ENCODE data around the gene ZNF100. TPM values are rescaled to one million over a fixed set of nuclear protein-coding genes. Genes with fewer than 3 reads are reported as not detected.
"Not testable (repeated sequence)": the region's sequence is repeated elsewhere in the genome, so short reads cannot be mapped to it uniquely, and the experiment has no call there.

Gene ZNF100
- polyA plus RNA-seq, 1 of the 3 experiments (the other 2 are of a cell fraction) = 1.1 TPM

GRCh38 chr19:21748088-21748487 lies 19.3 kb downstream of the ZNF100 start (continued):
- TF ChIP-seq MXI1 (IDR thresholded peaks at IDR 0.05; ENCODE audit: low read depth, low read length) (no peak), SIN3A (IDR thresholded peaks at IDR 0.05; ENCODE audit: borderline replicate concordance, low read depth, low read length) (no peak), USF2 (IDR thresholded peaks at IDR 0.05; ENCODE audit: borderline replicate concordance, low read depth, low read length) (no peak), JUND (IDR thresholded peaks at IDR 0.05) (no peak)

- H3K4me3 ChIP-seq (ENCODE audit: low read depth in 2 of 2, low read length in 1 of 2) = no peak overlapping the region
- WGBS (ENCODE audit: low lambda C conversion rate) = 89% methylated on average over 4 of the region's 4 CpGs
These were observed 26.8 kb downstream of the ZNF100 start for GRCh38 chr19:21740559-21740958.

GRCh38 chr19:21726942-21727747 lies 40.2 kb downstream of the ZNF100 start:
- H3K9me2 ChIP-seq; DNase-seq; H3K4me2 ChIP-seq; H4K20me1 ChIP-seq (ENCODE audit: insufficient read depth); H3K4me3 ChIP-seq (ENCODE audit: low read depth in 2 of 2, low read length in 1 of 2); CTCF ChIA-PET; H3K27me3 ChIP-seq (ENCODE audit: insufficient read depth); H3K79me2 ChIP-seq (ENCODE audit: insufficient read depth); POLR2A ChIA-PET; H3K4me1 ChIP-seq (ENCODE audit: control insufficient read depth in 1 of 2, insufficient read depth in 2 of 2, low read depth in 1 of 2, low read length in 1 of 2); H2AFZ ChIP-seq (ENCODE audit: low read depth); H3K27ac ChIP-seq (ENCODE audit: low read depth in 2 of 2, low read length in 1 of 2); H3K9ac ChIP-seq: not testable (repeated sequence)
- peaks cover 11 to 59% of the 10 kb centered on the region in 2 experiments for H3K36me3 ChIP-seq (replicated peaks in 1 of 2; ENCODE audit: control insufficient read depth in 1 of 2, insufficient read depth in 2 of 2, low read length in 1 of 2)
- peaks cover 32% of the 10 kb centered on the region for H3K9me3 ChIP-seq
- WGBS (ENCODE audit: low lambda C conversion rate) = 94% methylated on average over 5 of the region's 5 CpGs
- peaks cover 13% of the 10 kb centered on the region for H3F3A ChIP-seq (replicated peaks; ENCODE audit: insufficient read depth)

More at GRCh38 chr19:21740559-21740958, 26.8 kb downstream of the ZNF100 start:
- no peaks in the 10 kb centered on the region for H3F3A ChIP-seq (replicated peaks; ENCODE audit: insufficient read depth)
- no peaks in the 10 kb centered on the region for H3K79me2 ChIP-seq (ENCODE audit: insufficient read depth)
- no peak overlapping the region for H3K27ac ChIP-seq (ENCODE audit: low read depth in 2 of 2, low read length in 1 of 2)
- no peaks in the 10 kb centered on the region for H3K4me1 ChIP-seq (ENCODE audit: control insufficient read depth in 1 of 2, insufficient read depth in 2 of 2, low read depth in 1 of 2, low read length in 1 of 2)
- H4K20me1 ChIP-seq (ENCODE audit: insufficient read depth) = no peaks in the 10 kb centered on the region
- H3K9me2 ChIP-seq = no peaks in the 10 kb centered on the region
- H2AFZ ChIP-seq (ENCODE audit: low read depth) = no peak overlapping the region
- H3K36me3 ChIP-seq (replicated peaks in 1 of 2; ENCODE audit: control insufficient read depth in 1 of 2, insufficient read depth in 2 of 2, low read length in 1 of 2) = peaks cover 9 to 58% of the 10 kb centered on the region in 2 experiments
- ChIA-PET CTCF (no interaction called here), POLR2A (no interaction called here)
- DNase-seq = no peak
- no peaks in the 10 kb centered on the region for H3K27me3 ChIP-seq (ENCODE audit: insufficient read depth)
- TF ChIP-seq GABPA (IDR thresholded peaks at IDR 0.05; ENCODE audit: low read depth) (no peak), PBX3 (IDR thresholded peaks at IDR 0.05) (no peak), MEF2A (IDR thresholded peaks at IDR 0.05; ENCODE audit: borderline replicate concordance, low read depth) (no peak), NFIC (IDR thresholded peaks at IDR 0.05; ENCODE audit: borderline replicate concordance) (no peak), RAD21 (IDR thresholded peaks at IDR 0.05; ENCODE audit: low read length) (no peak), TEAD4 (IDR thresholded peaks at IDR 0.05; ENCODE audit: borderline replicate concordance, insufficient read depth) (no peak), POLR2AphosphoS5 (IDR thresholded peaks at IDR 0.05; ENCODE audit: low read depth, low read length) (no peak), RCOR1 (IDR thresholded peaks at IDR 0.05; ENCODE audit: low read length) (no peak), USF1 (IDR thresholded peaks at IDR 0.05; ENCODE audit: borderline replicate concordance, low read depth) (no peak), GATA2 (CRISPR knock-in tag; IDR thresholded peaks at IDR 0.05) (no peak), MXI1 (IDR thresholded peaks at IDR 0.05; ENCODE audit: low read depth, low read length) (no peak), ELF1 (IDR thresholded peaks at IDR 0.05) (no peak), NRF1 (IDR thresholded peaks at IDR 0.05; ENCODE audit: low read depth, low read length) (no peak), SIN3A (IDR thresholded peaks at IDR 0.05; ENCODE audit: borderline replicate concordance, low read depth, low read length) (no peak), ZBTB33 (IDR thresholded peaks at IDR 0.05; ENCODE audit: borderline replicate concordance, low read depth) (no peak), FOXJ3 (CRISPR knock-in tag; IDR thresholded peaks at IDR 0.05) (no peak), RFX5 (IDR thresholded peaks at IDR 0.05; ENCODE audit: low read length) (no peak), YY1 (IDR thresholded peaks at IDR 0.05; ENCODE audit: low read depth) (no peak)
- H3K4me2 ChIP-seq = no peak overlapping the region
- 0 out of 2 replicates have a peak, but pooled peaks cover 5% of the 10 kb centered on the region for H3K9me3 ChIP-seq
- no peak overlapping the region for H3K9ac ChIP-seq

All from SK-N-SH (cell line).